HG03159 (cell line): ENCODE data around the gene PSMD3.

Experiments used
- ATAC-seq: cut with Tn5 transposase; IDR thresholded peaks from one replicate; pipeline ENCODE4 v1.9.1; 2021; ENCODE audit warnings: mild to moderate bottlenecking, moderate library complexity; ENCODE audit not compliant: unreplicated experiment

PSMD3 gene

DNA sequence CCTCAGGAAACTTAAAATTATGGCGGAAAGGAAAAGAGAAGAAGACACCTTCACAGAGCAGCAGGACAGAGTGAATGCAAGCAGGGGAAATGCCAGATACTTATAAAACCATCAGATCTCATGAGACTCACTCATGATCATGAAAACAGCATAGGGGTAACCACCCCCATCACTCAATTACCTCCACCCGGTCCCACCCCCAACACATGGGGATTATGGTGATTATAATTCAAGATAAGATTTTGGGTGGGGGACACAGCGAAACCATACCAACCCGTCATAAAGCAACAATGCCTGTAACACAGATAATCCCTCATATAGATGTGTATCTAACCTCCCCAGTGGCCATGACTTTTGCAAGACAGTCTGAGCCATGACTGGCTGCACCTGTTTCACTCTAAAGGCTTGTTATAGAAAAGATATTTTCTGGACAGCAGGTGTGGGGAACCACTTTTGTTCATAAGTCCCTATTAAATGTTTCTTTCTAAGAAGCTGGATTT, 24.8 kb upstream of the PSMD3 start:
- no peak for ATAC-seq

DNA sequence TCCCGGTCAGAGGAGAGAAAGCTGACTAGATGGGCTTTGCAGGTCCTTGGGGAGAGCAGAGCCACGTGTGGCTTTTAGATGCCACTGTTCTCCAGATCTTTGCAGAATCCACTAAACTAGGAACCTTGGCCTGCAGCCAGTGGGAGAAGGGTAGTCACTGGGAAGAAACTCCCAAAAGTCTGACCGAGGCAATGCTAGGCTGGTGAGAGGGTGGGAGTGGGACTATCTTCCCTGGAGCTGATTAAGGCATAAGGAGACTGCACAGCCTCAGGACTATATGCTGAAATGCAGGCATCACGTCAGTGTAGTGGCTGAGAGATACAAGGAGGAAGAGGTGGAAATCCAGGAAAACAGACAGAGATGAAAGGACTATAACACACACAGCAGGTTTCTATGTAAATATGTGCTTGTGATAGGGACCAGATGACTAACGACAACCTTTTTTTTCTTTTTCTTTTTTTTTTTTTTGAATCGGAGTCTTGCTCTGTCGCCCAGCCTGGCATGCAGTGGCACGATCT, 20.0 kb upstream of the PSMD3 start:
- ATAC-seq: no peak

DNA sequence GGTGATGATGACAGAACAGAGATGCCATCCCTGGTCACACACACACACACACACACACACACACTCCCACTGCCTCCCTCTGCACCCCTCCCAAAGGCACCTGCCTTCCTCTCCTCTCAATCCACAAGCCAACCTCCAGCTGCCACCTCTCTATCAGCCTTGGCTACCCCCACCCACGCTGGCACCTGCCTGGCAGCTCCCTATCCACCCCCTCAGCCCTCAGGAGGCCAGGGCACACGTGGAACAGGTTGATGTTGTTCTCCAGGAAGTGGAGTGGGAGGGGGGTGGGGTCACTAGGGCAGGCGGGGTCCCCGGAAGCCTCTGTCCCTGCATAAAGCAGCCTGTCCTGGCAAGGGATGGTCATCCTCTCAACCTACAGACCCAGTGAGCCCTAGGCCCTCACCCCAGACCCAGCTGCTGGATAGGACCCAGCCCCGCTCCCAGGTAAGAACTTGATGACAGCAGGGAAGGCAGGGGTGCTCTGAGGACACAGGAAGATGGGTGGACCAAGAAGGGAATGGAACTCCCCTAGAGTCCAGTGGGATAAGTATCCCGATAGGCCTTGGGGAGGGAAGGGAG, 17.9 kb upstream of the PSMD3 start, which contains the start of gene GSDMA:
Gene GSDMA (plus strand): TSS at position 363 of the 579 bp plus-strand sequence. CDS start 2,684 bp downstream, outside the sequence.
- ATAC-seq: no peak

DNA sequence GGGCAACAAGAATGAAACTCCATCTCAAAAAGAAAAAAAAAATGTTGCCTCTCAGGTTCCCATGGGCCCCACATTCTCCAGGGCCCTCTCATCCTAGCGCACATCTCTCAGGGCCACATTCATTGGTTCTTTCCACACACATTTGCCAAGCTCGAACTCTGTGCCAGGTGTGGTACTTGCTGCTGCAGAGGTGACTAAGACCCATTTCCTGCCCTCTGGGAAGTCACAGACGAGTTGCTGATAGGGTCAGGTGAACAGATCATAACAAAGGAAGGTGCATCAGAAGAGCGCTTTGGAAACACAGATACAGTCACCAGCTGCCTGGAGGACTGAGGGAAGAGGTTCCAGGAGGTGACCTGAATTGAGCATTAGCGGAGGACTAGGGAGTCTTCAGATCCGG, 16.8 kb upstream of the PSMD3 start:
- no peak for ATAC-seq

DNA sequence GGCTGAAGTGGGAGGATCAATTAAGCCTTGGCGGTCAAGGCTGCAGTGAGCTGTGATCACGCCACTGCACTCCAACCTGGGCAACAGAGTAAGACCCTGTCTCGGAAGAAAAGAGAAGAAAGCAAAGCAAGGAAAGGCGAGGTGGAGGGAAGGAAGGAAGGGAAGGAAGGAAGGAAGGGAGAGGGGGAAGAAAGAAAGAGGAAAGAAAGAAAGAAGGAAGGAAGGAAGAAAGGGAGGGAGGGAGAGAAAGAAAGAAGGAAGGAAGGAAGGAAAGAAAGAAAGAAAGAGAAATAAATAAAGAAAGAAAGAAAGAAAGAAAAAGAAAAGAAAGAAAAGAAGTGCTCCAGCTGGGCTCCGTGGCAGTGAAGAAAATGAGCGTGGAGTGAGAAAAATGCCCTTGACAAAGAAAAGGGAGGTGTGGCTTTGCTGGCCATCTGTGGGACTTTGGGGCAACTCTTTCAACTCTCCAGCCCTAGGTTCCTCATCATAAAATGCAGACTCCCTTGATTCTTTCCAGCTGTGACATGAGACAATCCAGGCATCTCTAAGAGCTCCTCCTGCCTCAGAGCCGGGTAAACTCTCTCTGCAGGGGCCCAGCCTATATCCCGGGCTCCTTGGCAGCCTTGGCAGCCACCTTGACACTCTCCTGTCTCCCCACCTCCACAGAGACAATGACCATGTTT, 15.4 kb upstream of the PSMD3 start:
- ATAC-seq: no peak

DNA sequence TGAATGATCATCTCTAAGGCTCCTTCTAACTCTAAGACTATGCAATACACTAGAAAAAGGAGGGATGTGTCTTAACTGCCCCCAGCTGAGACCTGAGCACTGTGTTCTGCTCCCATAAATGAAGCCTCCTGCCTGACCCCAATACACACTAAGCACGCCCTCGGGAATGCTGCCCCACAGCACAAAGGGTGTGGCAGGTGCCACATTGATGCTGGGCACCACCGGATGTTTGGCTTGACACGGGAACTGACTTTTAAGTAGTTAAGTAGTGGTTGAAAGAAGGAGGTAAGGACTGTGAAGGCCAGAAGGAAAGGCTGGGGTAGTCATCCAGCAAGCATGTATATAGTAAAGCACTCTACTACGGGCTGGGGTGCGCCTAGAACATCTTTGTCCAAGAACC, 13.8 kb upstream of the PSMD3 start:
- no peak for ATAC-seq

DNA sequence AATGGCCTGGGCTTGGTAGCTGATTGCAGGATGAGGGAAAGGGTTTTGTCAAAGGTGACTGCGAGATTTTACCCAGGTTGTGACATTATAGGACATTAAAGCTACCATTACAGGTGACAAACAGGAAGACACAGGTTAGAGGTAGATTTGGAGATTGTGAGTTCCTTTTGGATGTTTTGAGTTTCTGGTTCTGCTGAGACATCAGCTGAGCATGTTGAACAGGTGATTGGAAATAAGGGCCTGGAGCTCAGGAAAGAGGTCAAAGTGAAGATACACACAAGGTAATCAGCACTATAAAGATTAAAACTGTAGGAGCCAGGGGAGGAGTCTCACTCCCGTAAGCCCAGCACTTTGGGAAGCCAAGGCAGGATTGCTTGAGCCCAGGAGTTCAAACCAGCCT, 11.8 kb upstream of the PSMD3 start:
- ATAC-seq: no peak

DNA sequence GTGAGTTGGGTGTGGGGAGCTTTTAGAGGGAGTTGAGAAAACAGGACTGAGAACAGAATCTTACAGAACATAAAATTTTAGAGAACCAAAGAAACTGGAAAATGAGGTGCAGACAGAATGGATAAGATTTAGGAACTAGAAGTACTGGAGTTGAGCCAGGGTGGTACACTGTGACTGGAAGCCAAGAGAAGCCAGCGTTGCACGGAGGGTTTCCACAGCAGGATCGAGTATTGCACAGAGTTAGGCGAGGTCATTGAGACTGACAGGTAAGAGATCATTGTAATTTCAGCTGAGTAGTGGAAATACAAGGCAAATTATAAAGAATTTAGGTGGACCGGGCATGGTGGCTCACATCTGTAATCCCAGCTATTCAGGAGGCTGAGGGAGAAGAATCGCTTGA, 11.2 kb upstream of the PSMD3 start:
- ATAC-seq: no peak

DNA sequence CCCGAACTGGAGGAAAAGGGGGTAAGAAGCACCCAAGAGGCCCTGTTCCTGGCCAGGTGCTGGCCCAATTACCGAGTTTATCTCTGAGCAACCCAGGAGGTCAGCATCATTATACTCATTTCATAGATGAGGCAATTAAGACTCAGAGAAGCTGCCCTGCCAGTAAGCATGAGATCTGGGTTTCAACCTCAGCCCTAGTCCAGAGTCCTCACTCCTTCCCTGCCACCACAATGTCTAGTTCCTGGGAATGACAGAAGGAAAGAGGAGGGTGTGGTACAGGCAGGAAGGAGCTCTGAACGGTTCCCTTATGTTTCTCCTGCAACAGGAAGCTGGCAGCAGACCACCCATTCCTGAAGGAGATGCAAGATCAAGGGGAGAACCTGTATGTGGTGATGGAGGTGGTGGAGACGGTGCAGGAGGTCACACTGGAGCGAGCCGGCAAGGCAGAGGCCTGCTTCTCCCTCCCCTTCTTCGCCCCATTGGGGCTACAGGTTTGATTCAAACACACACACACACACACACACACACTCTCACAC, 10.4 kb upstream of the PSMD3 start:
- ATAC-seq: no peak

DNA sequence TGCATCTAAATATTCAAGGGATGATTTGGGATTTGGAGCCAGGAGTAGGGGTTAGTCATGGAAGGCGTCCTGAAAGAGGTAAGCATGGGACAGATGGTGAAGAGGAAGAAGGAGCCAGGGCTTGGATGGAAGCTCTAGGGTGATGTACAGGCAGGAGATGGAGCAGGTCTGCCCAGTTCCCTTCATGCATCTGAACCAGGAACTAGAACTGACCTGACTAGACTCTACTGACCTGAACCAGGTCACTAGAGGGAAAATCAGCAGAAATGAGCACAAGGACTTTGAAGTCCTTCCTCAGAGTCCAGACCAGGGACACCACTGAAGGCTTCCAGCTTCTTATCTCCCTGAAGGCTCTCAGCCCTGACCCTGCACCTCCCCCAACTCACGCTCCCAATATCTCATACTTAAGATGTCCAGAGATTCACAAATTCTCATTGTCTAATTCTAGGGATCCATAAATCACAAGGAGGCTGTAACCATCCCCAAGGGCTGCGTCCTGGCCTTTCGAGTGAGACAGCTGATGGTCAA, 9.5 kb upstream of the PSMD3 start:
- no peak for ATAC-seq

DNA sequence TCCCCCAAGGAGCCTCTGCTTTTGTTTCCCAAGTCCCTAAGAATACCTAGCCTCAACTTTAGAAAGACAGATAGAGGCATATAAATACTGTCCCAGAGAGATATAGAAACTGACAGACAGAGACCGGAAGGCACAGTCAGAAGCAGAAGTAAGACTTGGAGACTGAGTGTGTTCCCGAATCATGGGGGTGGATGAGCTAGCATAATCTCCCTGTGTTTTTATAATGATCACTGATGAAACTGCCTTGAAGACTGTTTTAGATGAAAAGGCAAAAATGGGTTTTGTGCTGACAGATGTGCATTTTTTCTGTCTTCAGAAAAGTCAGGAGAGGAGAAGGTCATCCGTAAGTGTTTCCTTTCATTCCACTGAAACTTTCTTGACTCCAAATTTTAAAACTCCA, 8.3 kb upstream of the PSMD3 start:
- ATAC-seq: no peak

DNA sequence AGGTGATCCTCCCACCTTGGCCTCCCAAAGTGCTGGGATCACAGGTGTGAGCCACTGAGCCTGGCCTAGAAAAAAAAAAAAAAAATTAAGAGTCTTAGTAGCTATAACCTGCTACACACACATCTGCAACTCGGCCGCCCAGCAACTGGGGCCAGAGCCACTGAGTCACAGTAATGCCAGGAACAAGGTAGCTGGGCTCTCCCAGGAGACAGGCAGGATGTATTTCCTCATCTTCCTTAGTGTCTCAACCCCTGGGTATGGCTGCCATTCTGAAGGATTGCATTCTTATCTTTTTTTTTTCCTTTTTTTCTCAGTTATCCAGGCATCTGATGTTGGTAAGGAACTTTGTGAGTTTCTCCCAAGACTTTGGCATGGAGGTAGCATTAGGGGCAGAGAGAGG, 7.1 kb upstream of the PSMD3 start:
- no peak for ATAC-seq

DNA sequence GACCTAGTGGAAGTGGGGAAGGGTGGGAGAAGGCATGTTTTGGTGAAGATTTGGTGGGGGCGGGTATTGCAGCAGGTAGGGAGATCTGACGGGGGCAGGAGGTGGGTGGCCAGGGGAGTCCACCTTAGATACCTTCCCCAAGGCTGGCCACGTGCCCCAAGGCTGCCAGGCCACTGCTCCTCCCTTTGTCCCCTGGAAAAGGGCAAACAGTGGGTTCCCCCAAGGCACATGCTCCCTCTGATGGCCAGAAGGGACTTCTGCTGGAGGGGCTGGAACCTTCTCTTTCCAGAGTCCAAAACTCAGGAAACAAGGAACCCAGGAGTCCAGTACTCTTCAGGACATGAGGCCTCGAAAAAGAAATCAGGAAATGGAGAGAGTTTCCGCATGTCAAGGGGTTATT, 6.2 kb upstream of the PSMD3 start:
- no peak for ATAC-seq

DNA sequence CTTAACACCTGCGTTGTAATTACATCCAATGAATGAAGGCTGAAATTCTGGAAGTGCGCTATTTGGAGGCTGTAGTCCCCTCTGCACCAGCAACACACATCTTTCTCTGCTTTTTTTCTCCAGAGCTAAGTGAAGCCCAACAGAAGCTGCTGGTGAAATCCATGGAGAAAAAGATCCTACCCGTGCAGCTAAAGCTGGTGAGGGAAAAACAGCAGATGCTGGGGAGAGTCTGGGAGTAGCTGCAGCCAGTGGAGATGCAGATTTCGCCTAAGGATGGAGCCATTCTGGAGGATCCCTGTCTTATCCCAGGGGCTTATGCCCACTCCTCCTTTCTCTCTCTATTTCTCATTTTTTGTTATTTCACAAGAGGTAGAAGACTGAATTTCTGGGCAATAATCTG, 4.8 kb upstream of the PSMD3 start:
- ATAC-seq: no peak

DNA sequence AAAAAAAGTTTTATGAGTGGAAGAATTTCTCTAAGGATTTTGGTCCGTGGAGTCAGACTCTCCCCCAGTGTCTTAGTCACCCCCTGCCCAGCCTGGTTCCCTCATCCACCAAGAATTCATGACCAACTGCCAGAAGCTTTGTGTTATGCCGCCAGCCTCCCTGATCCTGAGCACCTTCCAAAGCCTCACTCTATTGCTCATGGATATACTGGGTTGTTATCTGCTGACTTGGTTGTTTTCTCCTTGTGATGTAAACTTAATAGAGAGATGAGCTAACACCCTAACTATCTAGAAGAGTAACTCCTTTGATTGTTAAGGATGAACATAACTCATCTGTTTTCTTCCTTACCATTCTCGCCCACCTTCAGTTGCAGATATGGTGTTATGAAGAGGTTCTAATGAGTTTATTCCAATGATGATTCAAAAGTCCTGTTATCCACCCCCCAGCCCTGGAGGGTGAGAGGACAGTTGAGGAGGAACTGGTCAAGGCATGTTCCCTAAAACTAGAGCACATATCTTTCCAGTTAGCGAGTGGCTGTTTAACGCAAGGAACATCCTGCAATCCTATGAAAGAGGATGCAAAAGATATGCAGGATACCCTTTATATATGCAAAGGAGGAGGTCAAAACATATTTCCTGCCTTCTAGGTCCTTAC, 1.5 kb upstream of the PSMD3 start:
- no peak for ATAC-seq

DNA sequence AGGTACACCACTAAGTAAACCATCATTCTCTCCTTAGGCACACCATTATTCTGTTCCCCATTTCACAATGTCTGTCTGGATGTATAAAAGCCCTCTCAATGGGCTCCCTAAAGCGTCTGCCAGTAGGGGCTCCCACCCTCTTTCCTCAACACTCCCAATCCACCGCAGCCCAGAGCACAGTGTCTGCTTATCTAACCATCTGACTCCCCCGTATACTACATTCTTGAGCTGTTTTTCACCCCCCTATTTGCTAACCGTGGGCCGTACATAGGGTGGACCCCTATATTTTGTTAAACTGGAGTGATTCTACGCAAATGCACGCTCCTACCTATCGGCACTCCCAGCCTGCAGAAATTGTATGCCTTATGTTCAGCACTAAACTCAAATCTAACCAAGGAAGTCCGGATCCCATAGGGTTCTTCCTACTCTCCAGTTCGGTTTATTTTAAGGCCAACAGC, 685 bp upstream of the PSMD3 start:
- ATAC-seq: peak; percentile 15

DNA sequence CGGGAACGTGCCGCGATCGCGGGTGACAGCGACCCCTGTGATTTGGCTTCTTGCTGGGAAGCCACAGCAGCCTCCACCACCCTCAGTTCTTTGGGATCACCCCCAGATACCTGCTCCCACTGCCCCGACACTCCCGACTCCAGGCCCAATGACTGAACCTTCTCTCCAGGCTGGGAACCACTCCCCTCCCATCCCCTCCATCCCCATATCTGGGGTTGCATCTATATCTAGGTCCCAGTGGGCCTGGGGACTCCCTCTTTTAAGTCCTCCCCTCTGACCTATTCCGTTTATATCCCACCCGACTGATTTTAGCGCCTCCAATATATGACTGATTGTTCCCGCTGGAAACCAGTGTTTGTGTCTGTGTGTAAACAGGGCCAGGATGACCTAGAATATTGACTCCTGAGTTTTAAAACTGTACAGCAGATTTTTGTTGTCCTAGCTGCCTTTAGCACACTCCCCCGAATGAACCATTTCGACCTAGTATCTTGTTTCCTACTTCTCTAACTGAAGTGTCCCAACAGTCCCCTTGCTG, 667 bp downstream of the PSMD3 start:
- ATAC-seq: no peak

DNA sequence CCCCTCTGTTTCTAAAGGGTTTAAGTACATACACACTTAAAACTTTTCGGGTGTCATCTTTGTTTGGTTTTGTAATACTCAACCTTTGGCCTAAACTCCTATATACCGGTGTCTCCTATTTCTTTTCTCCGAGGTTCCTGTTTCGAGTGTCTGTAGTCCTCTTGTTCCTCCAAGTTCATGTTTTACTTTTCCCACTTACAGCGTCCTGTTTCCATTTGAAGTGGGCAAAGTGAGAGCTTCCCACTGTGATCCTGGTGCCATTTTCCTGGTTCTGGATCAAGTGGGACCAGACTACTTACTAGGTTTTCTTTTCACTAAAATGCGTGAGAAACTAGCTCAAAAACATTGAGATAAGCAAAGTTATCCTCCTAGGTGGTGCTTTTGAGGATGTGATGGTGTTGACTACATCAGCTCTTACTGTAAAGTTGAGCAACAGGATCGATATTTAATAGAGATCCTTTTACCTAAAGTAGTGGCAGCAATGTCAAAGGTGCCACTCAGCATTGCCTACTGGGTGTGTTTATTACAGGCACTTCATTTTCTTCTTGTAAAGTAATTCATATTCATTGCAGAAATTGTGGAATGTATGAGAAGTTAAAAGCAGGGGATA, 1.3 kb downstream of the PSMD3 start:
- ATAC-seq: no peak

DNA sequence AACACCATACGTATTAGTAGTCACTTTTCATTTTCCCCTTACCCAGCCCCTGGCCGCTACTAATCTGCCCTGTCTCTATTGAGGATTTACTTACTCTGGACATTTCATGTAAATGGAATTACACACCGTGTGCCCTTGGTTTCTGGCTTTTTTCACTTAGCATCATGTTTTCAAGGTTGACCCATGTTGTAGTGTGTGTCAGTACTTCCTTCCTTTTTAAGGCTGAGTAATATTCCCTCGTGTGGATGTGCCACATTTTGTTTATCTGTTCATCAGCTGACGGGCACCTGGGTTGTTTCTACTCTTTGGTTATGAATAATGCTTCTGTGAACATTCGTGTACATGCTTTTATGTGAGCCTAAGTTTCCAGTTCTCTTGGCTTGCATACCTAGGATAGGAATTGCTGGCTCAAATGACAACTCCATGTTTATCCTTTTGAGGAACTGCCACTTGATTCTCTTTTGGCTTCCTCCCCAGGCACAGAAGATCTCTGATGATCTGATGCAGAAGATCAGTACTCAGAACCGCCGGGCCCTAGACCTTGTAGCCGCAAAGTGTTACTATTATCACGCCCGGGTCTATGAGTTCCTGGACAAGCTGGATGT, 7.7 kb downstream of the PSMD3 start:
- ATAC-seq: no peak

DNA sequence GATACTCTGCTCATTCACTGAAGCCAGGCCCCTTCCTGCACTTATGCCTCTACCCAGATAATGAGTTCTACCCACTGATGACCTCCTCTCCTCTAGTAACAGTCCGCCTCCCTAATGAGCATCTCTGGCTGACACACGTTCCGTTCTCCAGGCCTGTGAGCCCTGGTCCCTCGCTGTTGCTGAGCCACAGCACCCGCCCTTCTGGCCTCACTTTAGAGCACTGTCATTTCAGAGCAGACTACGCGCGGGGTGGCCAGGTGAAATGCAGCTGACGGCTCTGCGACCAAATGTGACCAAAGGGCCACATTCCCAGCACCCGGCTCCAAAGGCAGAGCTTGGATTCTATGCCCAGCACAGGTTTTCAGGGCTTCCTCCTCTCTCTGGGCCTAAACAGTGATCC, 13.8 kb downstream of the PSMD3 start:
- ATAC-seq: no peak
